Prostate gland (tissue), 2 donors: Measurements from ENCODE around the gene MORC2.

Experiments
- POLR2A ChIP-seq: fragments of 450-650 bp; IDR thresholded peaks from one replicate; pipeline ENCODE4 v1.6.1; 2016; ENCODE audit warnings: antibody characterized with exemption, mild to moderate bottlenecking
- TF ChIP-seq, protein P1 (sequence below), 4 experiments: fragments of 200-600 bp in 2 of 4; fragments of 450-650 bp in 2 of 4; sonication (generic) in 2 of 4; IDR thresholded peaks; 1 replicate in 3 of 4; 2 replicates in 1 of 4; pipeline ENCODE4 v1.5.1; 2016 to 2019; ENCODE audit warnings: antibody characterized with exemption in 4 of 4, mild to moderate bottlenecking in 2 of 4, moderate library complexity in 2 of 4

DNA sequence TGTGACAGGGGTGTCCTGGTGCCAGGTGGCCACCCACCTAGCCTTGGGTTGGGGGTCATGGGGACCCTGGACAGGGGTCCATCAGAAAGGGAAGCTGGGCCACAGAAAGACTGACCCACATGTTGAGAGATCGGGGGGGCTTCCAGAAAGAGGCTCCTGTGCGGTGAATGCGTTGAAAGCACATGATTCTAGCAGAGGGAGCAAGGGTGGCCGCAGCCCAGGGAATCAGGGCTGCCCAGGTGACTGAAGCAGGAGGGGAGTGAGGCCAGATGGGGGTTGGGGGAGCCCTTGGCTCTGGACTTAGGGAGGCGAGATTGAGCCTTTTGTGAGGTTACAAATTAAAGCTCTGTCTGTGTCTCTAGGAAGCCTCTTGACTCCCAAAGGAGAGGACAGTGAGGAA lies 80.7 kb downstream of the MORC2 start:
- TF ChIP-seq, protein P1, sequence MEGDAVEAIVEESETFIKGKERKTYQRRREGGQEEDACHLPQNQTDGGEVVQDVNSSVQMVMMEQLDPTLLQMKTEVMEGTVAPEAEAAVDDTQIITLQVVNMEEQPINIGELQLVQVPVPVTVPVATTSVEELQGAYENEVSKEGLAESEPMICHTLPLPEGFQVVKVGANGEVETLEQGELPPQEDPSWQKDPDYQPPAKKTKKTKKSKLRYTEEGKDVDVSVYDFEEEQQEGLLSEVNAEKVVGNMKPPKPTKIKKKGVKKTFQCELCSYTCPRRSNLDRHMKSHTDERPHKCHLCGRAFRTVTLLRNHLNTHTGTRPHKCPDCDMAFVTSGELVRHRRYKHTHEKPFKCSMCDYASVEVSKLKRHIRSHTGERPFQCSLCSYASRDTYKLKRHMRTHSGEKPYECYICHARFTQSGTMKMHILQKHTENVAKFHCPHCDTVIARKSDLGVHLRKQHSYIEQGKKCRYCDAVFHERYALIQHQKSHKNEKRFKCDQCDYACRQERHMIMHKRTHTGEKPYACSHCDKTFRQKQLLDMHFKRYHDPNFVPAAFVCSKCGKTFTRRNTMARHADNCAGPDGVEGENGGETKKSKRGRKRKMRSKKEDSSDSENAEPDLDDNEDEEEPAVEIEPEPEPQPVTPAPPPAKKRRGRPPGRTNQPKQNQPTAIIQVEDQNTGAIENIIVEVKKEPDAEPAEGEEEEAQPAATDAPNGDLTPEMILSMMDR (IDR thresholded peaks at IDR 0.05) = no peak
- no peak for TF ChIP-seq POLR2A
